ENCODE measurements around the gene ABHD8.

ABHD8 gene

DNA sequence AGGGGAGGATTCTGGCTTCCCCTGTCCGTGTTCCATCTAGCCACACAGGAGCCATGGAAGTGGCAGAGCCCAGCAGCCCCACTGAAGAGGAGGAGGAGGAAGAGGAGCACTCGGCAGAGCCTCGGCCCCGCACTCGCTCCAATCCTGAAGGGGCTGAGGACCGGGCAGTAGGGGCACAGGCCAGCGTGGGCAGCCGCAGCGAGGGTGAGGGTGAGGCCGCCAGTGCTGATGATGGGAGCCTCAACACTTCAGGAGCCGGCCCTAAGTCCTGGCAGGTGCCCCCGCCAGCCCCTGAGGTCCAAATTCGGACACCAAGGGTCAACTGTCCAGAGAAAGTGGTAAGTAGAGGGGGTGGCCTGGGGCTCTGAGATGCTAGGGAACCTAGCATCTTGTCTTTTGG lies 34.5 kb downstream of the ABHD8 start:
- ChIA-PET CTCF (interaction anchor here (5.5 kb wide), 1 partner anchor 14 kb away, joined by 46 read pairs; the partner anchor contains the start of gene ANKLE1), POLR2A (no interaction called here)
- no peak for DNase-seq (ENCODE audit: extremely low spot score)
- TF ChIP-seq, protein P1, sequence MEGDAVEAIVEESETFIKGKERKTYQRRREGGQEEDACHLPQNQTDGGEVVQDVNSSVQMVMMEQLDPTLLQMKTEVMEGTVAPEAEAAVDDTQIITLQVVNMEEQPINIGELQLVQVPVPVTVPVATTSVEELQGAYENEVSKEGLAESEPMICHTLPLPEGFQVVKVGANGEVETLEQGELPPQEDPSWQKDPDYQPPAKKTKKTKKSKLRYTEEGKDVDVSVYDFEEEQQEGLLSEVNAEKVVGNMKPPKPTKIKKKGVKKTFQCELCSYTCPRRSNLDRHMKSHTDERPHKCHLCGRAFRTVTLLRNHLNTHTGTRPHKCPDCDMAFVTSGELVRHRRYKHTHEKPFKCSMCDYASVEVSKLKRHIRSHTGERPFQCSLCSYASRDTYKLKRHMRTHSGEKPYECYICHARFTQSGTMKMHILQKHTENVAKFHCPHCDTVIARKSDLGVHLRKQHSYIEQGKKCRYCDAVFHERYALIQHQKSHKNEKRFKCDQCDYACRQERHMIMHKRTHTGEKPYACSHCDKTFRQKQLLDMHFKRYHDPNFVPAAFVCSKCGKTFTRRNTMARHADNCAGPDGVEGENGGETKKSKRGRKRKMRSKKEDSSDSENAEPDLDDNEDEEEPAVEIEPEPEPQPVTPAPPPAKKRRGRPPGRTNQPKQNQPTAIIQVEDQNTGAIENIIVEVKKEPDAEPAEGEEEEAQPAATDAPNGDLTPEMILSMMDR (IDR thresholded peaks at IDR 0.05; ENCODE audit: control extremely low read depth, extremely low read depth, low read depth, missing control alignments) = no peak

DNA sequence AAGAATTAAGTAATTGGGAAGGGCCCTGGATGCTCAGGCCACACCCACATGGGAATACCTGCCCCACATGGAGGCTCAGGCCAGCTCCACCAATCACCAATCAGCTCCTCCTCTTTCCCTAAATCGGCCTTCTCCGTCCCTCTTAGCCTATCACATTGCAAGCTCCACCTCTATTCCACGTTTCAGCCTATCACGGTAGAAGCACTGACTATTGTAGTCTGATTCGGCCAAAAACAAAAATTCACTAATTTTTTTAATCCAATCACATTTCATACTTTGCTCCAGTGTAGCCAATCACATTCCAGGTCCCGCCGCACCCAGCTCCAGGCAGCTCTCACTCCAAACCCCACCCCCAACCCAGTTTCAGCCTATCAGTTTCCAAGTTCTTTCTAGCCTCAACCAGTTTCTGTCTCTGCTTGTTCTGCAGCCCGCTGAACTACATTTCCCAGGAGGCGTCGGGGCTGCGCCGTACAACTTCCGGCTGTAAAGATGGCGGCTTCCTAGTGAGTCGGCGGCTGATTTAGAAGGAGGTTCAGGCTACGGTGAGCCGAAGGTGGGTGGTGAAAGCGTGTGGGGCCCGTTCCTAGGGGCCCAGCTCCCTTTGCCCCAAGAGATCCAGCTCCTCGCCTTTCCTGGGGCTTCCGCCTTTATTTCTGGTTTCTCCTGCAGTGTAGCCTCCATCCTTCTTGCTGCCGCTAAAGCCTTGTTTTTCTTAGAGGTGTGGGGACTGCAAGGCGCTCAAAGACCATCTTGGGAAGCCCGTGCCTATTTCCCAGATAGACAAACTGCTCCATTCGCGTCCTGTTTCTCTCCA lies 36.0 kb downstream of the ABHD8 start, which contains the start of gene BABAM1:
Gene BABAM1, plus strand, starts transcription at position 469 of the 814 bp plus-strand sequence. CDS start 1,364 bp downstream, outside the sequence.
- CTCF ChIA-PET = interaction anchor here (0.9 to 5.5 kb wide), 7 partner anchors 9 to 119 kb away, joined by 3 to 46 read pairs (median 3); partner anchors contain the start of genes ANKLE1 and DDA1
- peak; percentile 98 for DNase-seq (ENCODE audit: extremely low spot score)
- POLR2A ChIA-PET = interaction anchor here (0.6 to 1.4 kb wide), 7 partner anchors 9 to 683 kb away, joined by 3 to 11 read pairs (median 4); partner anchors contain the start of genes DDA1 and USE1
- TF ChIP-seq, protein P1 (IDR thresholded peaks at IDR 0.05; ENCODE audit: control extremely low read depth, extremely low read depth, low read depth, missing control alignments) = no peak

- TF ChIP-seq, protein P1 (IDR thresholded peaks at IDR 0.05; ENCODE audit: control extremely low read depth, extremely low read depth, low read depth, missing control alignments) = no peak
- ChIA-PET POLR2A (interaction anchor here (0.6 to 1.4 kb wide), 7 partner anchors 9 to 682 kb away, joined by 3 to 11 read pairs (median 4); partner anchors contain the start of genes DDA1 and USE1), CTCF (interaction anchor here (0.9 to 5.5 kb wide), 7 partner anchors 8 to 119 kb away, joined by 3 to 46 read pairs (median 3); partner anchors contain the start of genes ANKLE1 and DDA1)
- no peak for DNase-seq (ENCODE audit: extremely low spot score)
These were observed 36.6 kb downstream of the ABHD8 start for GRCh38 chr19:17266589-17266974.

GRCh38 chr19:17266026-17266425 lies 37.2 kb downstream of the ABHD8 start:
- CTCF ChIA-PET = interaction anchor here (1.1 to 5.5 kb wide), 7 partner anchors 10 to 120 kb away, joined by 3 to 46 read pairs (median 4); partner anchors contain the start of genes ANKLE1 and DDA1
- TF ChIP-seq, protein P1 (IDR thresholded peaks at IDR 0.05; ENCODE audit: control extremely low read depth, extremely low read depth, low read depth, missing control alignments) = no peak
- DNase-seq (ENCODE audit: extremely low spot score) = no peak
- POLR2A ChIA-PET = interaction anchor here (0.9 to 1.4 kb wide), 3 partner anchors 10 to 51 kb away, joined by 3 to 5 read pairs (median 3); partner anchors contain the start of gene USE1

- POLR2A ChIA-PET = no interaction called here
- CTCF ChIA-PET = interaction anchor here (1.0 to 5.5 kb wide), 7 partner anchors 9 to 213 kb away, joined by 3 to 46 read pairs (median 5); partner anchors contain the start of gene ANKLE1
These were observed 38.6 kb downstream of the ABHD8 start, which contains the start of gene USHBP1 for GRCh38 chr19:17264641-17264979. USHBP1 (minus strand) TSS chr19:17264745; CDS start chr19:17264299, 446 bp downstream.

More at GRCh38 chr19:17264641-17264979, 38.6 kb downstream of the ABHD8 start, which contains the start of gene USHBP1:
- TF ChIP-seq, protein P1 (IDR thresholded peaks at IDR 0.05; ENCODE audit: control extremely low read depth, extremely low read depth, low read depth, missing control alignments) = no peak
- no peak for DNase-seq (ENCODE audit: extremely low spot score)
